NOMO-1 (cell line): ENCODE data around the gene CALHM1.
A peak's percentile ranks its signal among the peaks of the same experiment; 100 is the strongest.

Experiments used
- DNase-seq, 2 experiments: peaks; one replicate each; lab custom pipeline; 2025; ENCODE audit not compliant: unreplicated experiment in 2 of 2; lab: John Stamatoyannopoulos, UW

The CALHM1 gene

DNA sequence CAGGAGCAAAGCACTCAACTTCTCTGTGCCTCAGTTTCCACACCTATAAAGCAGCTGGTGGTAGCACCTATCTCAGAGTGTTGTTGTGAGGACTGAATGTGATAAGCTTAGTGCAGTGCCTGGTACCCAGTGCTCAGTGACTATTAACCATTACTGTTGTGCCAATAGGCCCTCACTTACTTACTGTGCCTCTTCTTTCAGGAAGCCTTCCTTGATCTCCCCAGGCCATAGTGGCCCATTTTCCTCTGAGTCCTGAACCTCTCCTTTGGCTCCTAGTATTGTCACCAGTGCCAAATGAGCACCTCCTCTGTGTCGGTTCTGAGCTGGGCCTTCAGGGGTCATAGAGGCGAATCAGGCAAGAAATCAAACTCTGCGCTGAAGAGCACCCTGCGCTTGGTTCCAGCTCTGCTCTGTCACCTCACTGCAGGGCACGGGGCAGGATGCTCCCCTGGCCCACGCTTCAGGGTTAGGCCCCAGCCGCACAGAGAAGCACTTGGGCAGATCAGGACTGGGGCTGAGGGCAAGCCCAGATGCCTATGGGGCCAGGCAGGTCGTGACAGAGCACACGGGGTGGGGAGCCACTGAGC lies 2.5 kb downstream of the CALHM1 start:
- no peak for DNase-seq

DNA sequence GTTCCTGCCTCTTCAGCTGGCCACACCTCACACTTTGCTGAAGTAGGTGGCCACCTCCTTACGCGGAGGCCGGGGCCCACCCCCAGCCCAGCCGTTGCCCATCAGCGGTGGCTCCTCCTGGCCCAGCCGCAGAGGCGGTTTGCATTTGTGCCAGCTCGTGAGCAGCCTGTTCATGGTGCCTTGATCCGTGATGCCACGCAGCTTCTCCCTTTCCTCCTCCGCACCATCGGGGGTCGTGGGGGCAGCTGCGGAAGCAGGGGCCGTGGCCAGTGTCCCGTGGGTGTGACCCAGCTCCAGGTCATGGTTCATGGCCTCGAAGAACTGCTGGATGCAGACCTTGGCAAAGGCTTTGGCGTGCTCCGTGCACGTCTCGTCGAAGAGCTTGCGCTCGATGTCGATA lies 3.5 kb downstream of the CALHM1 start:
- DNase-seq = no peak

DNA sequence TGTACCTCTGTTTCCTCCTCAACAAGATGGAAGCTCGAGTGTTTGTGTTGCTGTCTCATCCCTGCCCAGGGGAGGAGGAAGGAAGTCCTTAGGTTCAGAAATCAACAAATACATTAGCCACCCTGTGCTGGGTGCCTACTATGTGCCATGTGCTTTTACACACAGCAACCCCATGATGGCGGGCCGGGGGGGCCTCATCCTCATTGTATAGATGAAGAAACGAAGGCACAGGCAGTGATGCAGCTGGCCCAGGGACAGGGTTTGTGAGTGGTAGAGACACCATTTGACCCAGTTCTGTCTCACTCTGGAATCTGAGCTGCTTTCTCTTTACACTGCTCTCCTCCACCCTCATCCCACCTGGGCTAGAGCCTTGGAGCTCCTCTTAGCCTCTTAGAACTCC lies 4.7 kb downstream of the CALHM1 start:
- no peak for DNase-seq

DNA sequence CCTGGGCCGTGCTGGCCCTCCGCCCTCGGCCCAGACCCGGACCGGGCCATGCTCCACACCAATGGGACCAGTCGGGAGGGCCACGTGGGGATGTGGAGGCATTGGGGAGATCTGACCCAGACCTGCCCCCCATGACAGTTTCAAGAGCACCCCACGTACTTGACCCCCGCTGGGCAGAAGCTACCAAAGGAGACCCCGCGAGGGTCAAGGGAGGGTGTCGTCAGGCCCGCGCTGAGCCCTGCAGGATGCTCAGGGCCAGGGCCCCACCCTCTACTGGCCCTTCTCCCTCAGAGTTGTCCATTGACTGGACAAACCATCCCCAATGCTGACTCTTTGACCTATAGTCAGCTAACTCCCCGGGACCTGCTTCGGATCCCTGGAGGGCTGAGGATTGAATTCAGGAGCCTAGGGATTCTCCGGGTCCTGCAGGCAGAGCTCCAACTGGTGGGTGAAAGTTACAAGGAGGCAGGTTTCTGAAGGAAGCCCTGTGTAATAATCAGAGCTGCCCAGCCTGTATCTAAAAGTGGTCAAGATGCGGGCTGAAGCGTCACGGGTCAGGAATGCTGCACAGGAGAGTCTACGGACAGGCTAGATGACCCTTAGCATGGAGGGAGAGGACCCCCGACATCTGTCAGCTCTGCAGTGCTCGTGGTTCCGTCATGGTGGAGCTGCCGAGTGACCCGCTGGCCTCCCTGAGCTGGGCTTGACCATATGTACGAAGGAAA lies 6.0 kb downstream of the CALHM1 start:
- DNase-seq = no peak

DNA sequence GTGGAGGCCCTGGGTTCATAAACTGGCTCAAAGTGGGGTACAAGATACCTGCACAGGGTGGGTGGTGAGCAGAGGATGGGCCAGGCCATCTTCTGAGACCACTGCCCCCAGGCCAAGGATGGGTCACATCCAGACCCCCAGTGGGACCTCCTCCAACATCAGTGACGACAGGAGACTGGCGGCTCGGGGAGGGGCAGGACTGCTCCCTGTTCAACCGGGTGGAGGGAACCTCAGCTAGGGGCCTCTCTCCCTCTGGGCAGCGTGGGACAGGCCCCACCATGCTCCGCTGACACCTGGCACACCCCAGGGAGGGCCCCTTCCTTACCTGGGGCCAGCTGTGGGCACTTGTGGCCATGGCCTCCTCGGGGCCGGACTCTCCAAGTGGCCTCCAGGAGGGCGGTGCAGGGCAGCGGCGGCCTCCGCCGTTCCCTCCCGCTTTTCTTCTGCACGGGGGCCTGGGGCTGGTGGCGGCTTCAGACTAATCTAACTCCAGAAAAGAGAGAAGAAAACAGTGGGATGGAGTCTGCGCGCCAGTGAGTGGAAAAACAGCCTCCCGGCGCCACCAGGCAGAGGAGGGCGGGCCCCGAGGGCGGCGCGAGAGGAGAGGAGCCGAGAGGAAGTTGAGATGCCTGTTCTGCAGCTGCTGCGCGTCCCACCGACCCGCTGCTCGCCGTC lies 6.7 kb downstream of the CALHM1 start, which contains the start of gene CALHM2:
Gene CALHM2, minus strand, starts transcription at position 540 of the 675 bp plus-strand sequence. CDS start 2,429 bp downstream, outside the sequence.
- DNase-seq = peak; percentile 47 to 65

DNA sequence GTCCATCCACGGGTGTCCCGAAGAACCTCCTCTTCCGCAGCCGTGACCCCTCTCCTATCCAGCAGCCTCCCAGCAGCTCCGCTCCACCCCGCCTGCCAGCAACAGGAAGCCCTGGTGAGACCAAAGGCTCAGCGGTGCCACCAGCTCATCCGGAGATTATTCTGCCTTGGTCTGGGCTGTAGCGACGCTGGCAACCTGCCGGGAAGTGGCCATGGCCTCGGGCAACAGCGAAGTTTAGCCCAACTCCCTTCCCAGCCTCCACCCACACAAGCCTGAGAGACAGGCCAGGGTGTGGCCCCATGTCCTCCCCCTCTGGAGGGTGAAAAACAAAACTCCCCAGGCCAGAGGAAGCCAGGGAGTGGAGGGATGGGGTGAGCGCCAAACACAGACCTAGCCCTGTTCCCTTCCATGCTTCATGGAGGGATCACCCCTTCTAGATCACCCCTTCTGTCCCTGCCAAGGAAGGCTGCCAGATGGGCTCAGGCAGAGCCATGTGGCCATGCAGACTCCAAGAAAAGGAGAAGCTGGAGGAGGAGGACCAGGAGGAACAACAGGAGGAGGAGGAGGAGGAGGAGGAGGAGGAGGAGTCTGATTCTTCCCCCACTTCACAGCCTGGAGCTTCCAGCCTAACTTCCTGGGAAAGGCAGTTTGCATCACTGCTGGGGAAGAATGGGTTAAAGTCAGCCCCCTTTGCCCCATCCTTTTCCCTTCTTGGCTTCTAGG lies 7.4 kb downstream of the CALHM1 start:
- DNase-seq = peak in 1 of 2 experiments; percentile 17

DNA sequence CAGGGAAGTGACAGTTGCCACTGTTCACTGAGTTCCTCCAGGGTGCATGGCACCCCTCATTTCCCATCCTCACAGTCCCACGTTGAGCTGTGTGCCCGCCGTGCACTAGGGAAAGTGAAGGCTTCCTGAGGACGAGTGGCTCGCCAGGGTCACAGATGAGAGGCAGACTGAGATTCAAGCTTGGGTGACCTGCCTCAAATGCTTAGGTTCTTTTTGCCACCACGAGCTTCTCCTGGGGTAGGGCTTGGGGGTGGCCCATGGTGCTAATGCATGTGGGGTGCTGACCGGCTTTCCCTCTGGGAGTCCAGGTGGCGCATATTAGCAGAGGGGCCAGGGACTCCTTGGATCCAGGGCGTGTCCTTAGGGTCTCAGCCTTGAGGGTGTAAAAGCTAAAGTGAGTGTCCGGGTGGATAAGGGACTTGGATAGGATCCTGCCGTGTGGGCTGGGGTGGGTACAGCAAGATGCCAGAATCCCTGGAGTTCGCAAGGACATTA lies 8.5 kb downstream of the CALHM1 start:
- DNase-seq = no peak

DNA sequence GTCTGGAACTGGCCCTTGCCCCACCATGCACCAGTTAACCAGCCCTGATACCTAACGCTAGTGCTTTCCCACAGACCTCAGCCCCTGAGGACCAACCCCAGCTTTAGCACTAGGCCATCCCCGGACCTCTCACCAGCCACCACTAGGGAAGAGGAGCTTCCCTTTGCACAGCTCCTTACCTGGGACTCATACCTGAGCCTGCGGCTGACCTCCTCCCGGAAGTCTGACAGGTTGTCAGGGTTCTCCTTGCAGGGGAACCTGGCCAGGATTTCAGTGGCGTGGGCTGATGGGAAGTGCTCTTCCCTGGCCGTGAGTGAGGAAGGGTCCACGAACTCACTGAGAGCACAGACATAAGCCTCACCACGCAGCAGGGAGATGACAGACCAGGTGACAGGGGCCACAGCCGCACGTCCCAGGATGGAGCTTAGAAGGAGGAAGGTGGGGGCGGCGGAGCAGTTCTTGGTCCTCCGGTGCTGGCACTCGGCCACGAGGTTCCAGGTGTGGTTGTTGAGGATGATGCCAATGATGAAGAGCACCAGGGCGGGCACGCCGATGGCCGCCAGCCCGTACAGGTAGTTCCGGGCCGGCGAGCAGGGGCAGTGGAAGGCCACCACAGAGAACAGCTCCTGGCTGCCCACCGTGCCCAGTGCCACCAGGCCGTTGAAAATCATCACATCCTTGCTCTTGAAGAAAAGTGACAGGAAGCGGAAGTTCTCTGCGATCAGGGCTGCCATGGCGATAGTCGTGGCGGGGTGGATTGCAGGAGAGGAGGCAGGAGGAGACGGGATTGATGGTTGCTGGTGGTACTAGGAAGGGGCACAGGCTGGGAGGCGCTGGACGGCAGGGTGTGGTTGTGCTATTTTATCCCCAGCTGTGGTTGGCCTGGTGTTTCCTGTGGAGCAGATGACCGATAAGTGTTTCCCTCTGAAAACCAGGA lies 9.2 kb downstream of the CALHM1 start:
- DNase-seq = no peak

DNA sequence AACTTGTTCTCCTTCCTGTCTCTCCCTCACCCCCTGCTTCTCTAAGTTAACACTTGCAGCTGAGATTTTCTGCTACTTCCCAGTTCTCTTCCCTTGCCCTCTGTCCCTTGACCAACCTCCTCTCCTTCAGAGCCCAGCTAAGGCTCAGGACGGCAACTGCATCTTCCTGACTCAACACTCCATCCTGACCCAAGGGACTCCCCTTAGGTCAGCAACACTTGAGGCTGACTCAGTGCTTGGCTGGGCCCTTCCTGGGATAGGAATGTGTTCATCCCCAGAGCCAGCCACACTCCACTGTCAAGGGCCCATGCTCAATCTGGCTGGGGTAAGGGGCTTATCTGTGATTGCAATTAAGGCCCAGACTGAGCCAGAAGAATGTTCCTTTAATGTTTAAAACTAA lies 10.0 kb downstream of the CALHM1 start:
- DNase-seq = no peak

DNA sequence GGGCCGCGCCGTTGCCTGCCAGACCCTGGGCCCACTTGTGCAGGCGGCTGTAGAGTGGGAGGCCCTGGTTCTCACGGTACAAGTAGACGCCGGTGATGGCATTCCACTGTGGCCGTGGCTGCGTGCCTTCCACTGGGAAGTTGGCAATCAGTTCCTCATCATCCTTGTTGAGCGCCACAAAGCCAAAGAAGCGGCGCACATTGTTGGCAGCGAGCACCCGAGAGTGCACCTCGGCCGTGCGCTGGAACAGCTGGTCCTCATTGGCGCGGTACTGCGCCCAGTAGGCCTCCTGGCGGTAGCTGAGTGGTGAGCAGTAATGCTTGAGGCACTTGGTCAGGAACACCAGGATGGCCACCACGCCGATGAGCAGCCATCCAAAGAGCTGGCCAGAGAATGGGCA lies 11.5 kb downstream of the CALHM1 start:
- no peak for DNase-seq

DNA sequence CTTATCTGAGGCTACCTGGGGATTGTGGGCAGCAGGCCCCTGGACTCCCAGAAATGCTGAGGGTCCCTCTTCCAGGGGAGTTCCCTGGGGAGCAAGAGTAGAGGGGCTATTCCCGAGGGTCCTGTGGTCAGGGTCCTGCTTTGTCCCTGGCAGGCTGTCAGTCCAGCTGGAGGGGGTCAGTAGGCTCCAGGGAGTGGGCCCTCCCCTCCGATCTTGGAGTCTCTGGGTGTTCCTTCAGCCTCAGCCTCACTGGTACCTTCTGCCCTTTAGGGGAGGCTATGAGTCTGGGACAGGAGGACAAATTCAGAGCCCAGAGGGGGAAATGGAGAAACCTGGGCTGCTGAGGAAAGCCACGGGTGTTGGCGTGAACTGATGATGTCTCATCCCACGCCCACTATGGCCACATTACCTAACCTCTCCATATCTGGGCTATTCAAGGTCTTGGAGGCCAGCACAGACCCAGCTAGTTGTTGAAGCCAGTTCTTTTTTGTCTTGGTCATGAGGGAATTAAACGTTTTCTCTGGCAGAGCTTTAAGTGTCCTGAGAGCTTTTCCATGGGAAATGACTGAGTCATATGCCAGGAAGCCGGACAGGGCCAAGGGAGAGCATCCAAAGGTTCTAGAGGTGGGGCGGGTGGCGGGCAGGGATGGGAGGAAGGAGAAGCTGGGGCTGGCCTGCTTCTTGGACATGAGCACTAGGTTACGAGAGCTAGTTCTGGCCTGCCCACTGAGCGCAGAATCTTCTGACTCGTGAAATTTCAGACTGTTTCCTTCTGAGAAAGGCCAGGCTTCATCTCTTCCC lies 12.7 kb downstream of the CALHM1 start:
- DNase-seq = no peak

DNA sequence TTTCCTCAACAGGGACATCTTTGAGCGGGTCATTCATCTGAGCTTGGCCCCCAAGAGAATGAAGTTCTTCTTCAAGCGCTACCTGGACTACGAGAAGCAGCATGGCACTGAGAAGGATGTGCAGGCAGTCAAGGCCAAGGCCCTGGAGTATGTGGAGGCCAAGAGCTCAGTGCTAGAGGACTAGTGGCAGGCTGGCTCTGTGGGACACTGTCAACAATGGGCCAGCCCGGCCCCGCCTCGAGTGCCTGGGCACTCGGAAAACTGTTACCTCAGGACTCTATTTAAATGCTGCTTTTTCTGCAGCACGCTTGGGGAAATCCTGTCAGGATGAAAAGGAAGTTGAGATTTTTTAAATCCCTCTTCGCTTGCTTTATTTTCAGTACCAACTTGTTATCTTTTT lies 13.3 kb downstream of the CALHM1 start:
- DNase-seq = no peak

DNA sequence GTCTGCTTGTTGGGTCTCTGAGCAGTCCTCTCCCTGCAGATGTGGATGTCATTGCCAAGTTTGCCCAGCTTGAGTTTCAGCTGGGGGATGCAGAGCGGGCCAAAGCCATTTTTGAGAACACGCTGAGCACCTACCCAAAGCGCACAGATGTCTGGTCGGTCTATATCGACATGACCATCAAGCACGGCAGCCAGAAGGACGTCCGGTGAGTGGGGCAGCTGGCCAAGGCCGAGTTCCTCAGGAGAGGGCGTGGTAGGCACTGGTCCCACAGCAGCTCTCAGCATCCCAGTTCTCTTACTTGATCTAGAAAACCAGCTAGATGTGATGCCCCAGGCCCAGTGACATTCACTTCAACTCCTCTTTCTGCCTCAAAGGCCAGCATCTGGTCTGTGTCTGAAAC lies 14.2 kb downstream of the CALHM1 start:
- DNase-seq = no peak

DNA sequence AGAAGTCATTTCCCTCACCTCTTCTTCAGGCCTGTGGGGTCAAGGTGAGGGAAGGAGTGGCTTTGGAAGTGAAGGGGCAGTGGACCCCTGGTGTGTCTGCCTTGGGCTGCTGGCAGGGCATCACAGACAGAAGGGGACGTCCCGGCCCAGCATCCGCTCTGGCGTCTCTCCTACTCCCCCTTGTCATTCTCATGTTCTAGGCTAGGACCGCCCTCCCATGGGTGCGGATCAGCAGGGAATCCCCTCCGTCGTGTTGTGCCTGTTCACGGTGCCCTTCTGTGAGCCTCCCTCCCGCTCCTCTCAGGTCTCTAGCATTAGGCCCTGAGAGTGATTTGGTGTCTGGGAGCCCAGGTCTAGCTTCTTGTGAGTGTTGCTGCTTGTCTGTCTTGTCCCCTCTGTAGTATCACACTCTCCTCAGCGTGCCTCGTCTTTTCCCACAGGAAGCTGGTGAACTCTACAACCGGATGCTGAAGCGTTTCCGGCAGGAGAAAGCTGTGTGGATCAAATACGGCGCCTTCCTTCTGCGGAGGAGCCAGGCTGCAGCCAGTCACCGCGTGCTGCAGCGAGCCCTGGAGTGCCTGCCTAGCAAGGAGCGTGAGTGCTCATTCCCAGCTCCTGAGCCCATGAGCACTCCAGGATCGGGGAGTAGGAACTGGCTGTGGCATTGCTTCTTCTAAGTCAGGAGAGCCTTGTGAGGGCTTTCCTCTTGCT lies 15.1 kb downstream of the CALHM1 start:
- no peak for DNase-seq

DNA sequence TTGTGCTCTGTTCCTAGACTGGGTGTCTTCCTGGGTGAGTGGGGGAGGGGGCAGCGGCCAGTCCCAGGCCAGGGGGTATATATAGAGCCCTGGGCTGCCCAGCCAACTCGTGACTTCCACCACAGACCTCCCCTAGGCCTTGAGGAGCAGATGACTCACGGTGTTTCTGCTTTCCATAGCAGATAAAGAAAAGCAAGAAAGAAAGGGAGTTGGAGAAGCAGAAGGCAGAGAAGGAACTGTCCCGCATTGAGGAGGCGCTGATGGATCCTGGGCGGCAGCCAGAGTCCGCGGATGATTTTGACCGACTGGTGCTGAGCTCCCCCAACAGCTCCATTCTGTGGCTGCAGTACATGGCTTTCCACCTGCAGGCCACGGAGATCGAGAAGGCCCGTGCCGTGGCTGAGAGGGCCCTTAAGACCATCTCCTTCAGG lies 16.7 kb downstream of the CALHM1 start:
- DNase-seq = no peak

DNA sequence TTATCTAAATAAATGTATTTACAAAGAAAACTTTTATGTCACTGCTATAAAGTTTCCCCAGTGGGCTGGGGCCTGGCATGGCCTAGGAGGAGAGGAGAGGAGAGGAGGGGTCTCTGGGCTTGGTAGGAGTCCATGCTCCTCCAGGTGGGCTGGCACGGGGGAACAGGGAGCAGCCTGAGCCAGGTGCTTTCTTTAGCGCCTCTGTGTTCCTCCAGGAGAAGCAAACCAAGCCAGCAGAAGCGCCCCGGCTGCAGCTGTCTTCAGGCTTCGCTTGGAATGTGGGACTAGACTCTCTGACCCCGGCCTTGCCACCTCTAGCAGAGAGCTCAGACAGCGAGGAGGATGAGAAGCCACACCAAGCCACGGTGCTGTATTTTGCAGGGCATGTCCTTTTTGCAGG lies 17.1 kb downstream of the CALHM1 start:
- DNase-seq = no peak

DNA sequence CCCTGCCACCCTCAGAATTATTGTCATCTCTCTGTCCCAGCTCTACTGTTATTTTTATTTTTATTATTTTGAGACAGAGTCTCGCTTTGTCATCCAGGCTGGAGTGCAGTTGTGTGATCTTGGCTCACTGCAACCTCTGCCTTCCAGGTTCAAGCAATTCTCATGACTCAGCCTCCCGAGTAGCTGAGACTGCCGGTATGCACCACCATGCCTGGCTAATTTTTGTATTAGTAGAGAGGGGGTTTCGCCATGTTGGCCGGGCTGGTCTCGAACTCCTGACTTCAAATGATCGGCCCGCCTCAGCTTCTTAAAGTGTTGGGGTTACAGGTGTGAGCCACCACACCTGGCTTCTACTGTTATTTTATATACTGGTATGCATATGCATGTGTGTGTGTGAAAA lies 17.5 kb downstream of the CALHM1 start:
- DNase-seq = no peak

DNA sequence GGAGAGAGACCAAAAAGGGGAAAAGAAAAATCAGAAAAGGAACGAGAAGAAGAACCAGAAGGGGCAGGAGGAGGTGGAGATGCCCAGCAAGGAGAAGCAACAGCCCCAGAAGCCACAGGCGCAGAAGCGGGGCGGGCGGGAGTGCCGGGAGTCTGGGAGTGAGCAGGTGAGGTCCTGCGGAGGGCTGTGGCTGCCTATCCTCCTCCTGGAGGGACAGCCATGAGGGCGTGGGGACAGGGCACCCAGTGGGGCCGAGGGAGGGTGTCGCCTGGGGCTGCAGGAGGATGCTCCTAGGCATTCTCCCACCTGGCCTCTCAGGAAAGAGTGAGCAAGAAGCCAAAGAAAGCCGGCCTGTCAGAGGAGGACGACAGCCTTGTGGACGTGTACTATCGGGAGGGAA lies 18.3 kb downstream of the CALHM1 start:
- no peak for DNase-seq

DNA sequence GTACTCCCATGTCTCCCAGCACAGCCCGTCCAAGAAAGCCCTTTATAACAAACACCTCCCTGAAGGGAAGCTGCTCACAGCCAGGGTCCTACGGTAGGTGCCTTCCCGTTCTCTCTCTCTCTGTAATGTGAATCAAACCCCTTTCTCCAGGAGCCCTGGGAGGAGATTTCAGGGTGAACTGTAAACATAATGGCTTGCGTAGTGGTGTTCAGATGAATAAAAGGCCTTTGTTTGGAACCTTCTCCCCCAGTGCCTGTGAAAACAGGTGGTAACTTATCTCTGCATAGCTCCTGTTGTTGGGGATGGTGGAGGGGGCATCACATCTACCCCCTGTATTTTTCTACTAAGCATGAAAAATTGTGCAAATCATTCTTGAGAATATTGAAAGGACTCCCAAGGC lies 18.9 kb downstream of the CALHM1 start:
- no peak for DNase-seq
